ENCODE data around the gene RAB20. TPM values are rescaled to one million over a fixed set of nuclear protein-coding genes. Genes with fewer than 3 reads are reported as not detected.

Gene RAB20
- total RNA-seq, 4 donors from 2014 or later, result 3.9 to 9.1 (median 6.2) TPM

DNA sequence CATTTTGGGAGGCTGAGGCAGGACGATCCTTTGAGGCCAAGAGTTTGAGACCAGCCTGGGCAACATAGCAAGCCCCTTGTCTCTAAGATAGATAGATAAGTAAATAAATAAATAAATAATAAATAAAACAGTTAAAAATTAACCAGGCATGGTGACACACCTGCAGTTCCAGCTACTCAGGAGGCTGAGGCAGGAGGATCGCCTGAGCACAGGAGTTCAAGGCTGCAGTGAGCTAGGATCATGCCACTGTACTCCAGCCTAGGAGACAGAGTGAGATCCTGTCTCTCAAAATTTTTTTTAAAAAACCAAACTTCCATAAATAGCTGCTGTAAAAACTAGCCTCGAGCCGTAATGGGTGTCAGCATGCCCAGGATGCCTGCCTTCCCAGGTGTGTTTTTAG, 39.5 kb upstream of the RAB20 start:
- DNase-seq (ENCODE audit: low spot score in 2 of 2), result no peak
- TF ChIP-seq CTCF (IDR thresholded peaks at IDR 0.05) (no peak), POLR2A (IDR thresholded peaks at IDR 0.05) (no peak)
- no peak overlapping the region for H3K4me3 ChIP-seq (ENCODE audit: low read depth, poor library complexity, severe bottlenecking)
- intact Hi-C loops (cut with DNase I; ENCODE audit: low total_unique reads), result no loop called here
- 69 to 73% methylated on average over 4 of the region's 4 CpGs for WGBS, 2 donors

GRCh38 chr13:110600261-110600819, 38.8 kb upstream of the RAB20 start:
- intact Hi-C loops (cut with DNase I; ENCODE audit: low total_unique reads), result no loop called here
- TF ChIP-seq POLR2A (IDR thresholded peaks at IDR 0.05) (no peak), CTCF (IDR thresholded peaks at IDR 0.05) (no peak)
- no peak for DNase-seq (ENCODE audit: low spot score in 2 of 2)
- H3K4me3 ChIP-seq (ENCODE audit: low read depth, poor library complexity, severe bottlenecking), result no peak overlapping the region
- WGBS, 2 donors, result 78 to 83% methylated on average over 10 of the region's 10 CpGs

DNA sequence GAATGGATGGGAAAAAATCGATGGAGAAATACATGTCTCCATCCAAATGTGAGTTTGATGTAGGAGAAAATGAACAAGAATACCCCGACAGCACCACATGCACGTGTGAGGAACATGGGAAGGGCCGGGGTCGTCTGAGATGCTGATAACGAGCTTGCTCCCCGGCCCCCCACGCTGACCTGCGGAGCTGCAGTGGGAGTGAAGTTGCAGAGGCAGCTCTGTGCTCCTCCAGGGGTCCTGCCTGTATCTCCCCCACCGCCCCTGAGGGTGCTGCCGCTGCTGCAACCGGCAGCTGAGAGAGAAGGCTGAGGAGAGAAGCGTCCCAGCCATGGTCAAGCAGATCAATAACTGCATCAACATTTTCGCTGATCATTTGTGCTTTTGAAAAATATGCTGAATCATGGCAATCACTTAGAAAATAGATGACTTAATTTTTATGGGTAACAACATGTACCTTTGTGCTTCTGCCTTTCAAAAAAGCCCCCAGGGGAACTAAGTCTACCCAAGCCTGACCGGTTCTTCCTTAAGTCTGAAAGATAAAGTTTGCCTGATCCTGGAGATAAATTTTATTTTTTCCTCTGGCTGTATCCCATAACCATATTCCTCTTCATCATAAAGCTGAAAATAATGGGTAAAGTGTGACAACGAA, 35.6 kb upstream of the RAB20 start:
- no peak overlapping the region for H3K4me3 ChIP-seq (ENCODE audit: low read depth, poor library complexity, severe bottlenecking)
- intact Hi-C loops (cut with DNase I; ENCODE audit: low total_unique reads), result loop anchor here (10.0 kb wide), 1 partner anchor 218 kb away; no protein-coding TSS in a partner anchor
- DNase-seq (ENCODE audit: low spot score in 2 of 2), result no peak
- WGBS, 2 donors, result 66 to 70% methylated on average over 16 of the region's 16 CpGs
- TF ChIP-seq POLR2A (IDR thresholded peaks at IDR 0.05), result no peak
- no peak for TF ChIP-seq CTCF (IDR thresholded peaks at IDR 0.05)

GRCh38 chr13:110593430-110594130, 32.1 kb upstream of the RAB20 start:
- intact Hi-C loops (cut with DNase I; ENCODE audit: low total_unique reads), result loop anchor here (10.0 kb wide), 1 partner anchor 221 kb away; no protein-coding TSS in a partner anchor
- 43 to 45% methylated on average over 6 of the region's 6 CpGs for WGBS, 2 donors
- TF ChIP-seq POLR2A (IDR thresholded peaks at IDR 0.05) (no peak), CTCF (IDR thresholded peaks at IDR 0.05) (peak in 1 of 3 donors; percentile 14)
- DNase-seq (ENCODE audit: low spot score in 2 of 2), result peak in 1 of 2 donors; percentile 27
- no peak overlapping the region for H3K4me3 ChIP-seq (ENCODE audit: low read depth, poor library complexity, severe bottlenecking)

DNA sequence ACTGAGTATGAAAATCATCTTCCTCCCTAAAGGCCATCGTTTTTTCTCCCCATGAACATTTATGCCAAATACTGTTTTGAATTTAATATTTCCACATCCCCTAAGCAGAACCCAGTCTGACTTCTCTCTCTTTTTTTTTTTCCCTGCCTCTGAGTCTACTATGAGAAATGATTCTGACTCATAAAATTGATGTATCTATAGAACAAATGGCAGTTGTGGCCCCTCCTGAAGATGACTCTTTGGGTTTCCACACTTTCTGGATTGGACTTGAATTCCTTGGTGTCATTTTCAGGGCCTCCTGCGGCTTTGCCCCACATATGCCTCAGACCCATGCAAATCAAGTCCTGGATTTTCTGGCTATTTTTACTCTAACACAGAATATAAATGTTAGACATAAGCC, 31.1 kb upstream of the RAB20 start:
- WGBS, 2 donors, result 73 to 74% methylated on average over 2 of the region's 2 CpGs
- TF ChIP-seq POLR2A (IDR thresholded peaks at IDR 0.05), result no peak
- no peak for TF ChIP-seq CTCF (IDR thresholded peaks at IDR 0.05)

More for the DNA sequence above, 31.1 kb upstream of the RAB20 start:
- H3K4me3 ChIP-seq (ENCODE audit: low read depth, poor library complexity, severe bottlenecking), result no peak overlapping the region
- intact Hi-C loops (cut with DNase I; ENCODE audit: low total_unique reads), result loop anchor here (10.0 kb wide), 1 partner anchor 222 kb away; no protein-coding TSS in a partner anchor
- DNase-seq (ENCODE audit: low spot score in 2 of 2), result no peak

All from lower leg skin (tissue), 4 donors.